Hepatocyte (in vitro differentiated cells): Measurements from ENCODE around the gene FCRL6. TPM values are rescaled to one million over a fixed set of nuclear protein-coding genes. Genes with fewer than 3 reads are reported as not detected.
A peak's percentile ranks its signal among the peaks of the same experiment; 100 is the strongest.

Experiments used
- DNase-seq: peaks from one replicate; pipeline ENCODE4 v3.0.0-alpha.2; 2016; ENCODE audit warnings: low spot score
- H2AFZ ChIP-seq: fragments of 200-600 bp; sonication (generic); 2 replicates; pipeline ENCODE4 v1.6.0; 2016; ENCODE audit warnings: antibody characterized with exemption, mild to moderate bottlenecking
- H3K27ac ChIP-seq: fragments of 200-600 bp; sonication (generic); 2 replicates; pipeline ENCODE4 v1.5.1; 2016; ENCODE audit warnings: mild to moderate bottlenecking
- H3K27me3 ChIP-seq: fragments of 200-600 bp; sonication (generic); 2 replicates; pipeline ENCODE4 v1.6.1; 2016
- H3K36me3 ChIP-seq: fragments of 200-600 bp; sonication (generic); replicated peaks from 2 replicates; pipeline ENCODE4 v1.5.1; 2016; ENCODE audit warnings: low read depth; ENCODE audit not compliant: insufficient read depth
- H3K4me1 ChIP-seq: fragments of 200-600 bp; sonication (generic); 2 replicates; pipeline ENCODE4 v1.5.1; 2016; ENCODE audit warnings: mild to moderate bottlenecking, moderate library complexity; ENCODE audit not compliant: insufficient read depth
- H3K4me2 ChIP-seq: fragments of 200-600 bp; sonication (generic); 2 replicates; pipeline ENCODE4 v1.6.0; 2016
- H3K4me3 ChIP-seq: fragments of 200-600 bp; sonication (generic); 2 replicates; pipeline ENCODE4 v1.5.1; 2016; ENCODE audit warnings: mild to moderate bottlenecking
- H3K79me2 ChIP-seq: fragments of 200-600 bp; sonication (generic); 2 replicates; pipeline ENCODE4 v1.6.0; 2017; ENCODE audit warnings: mild to moderate bottlenecking
- H3K9me2 ChIP-seq: fragments of 200-600 bp; sonication (generic); replicated peaks from 2 replicates; pipeline ENCODE4 v1.6.0; 2017; ENCODE audit warnings: mild to moderate bottlenecking; ENCODE audit not compliant: insufficient read depth
- H3K9me3 ChIP-seq: fragments of 200-600 bp; sonication (generic); 2 replicates; pipeline ENCODE4 v1.5.1; 2016; ENCODE audit warnings: low read depth, mild to moderate bottlenecking
- H4K20me1 ChIP-seq: fragments of 200-600 bp; sonication (generic); 2 replicates; pipeline ENCODE4 v1.6.0; 2016; ENCODE audit warnings: mild to moderate bottlenecking; ENCODE audit not compliant: insufficient read depth, poor library complexity, severe bottlenecking
- CTCF ChIP-seq: fragments of 200-600 bp; sonication (generic); IDR thresholded peaks from 2 replicates; pipeline ENCODE4 v1.5.1; 2016; ENCODE audit warnings: antibody characterized with exemption, mild to moderate bottlenecking; ENCODE audit not compliant: poor library complexity
- EZH2 ChIP-seq: fragments of 200-600 bp; sonication (generic); IDR thresholded peaks from 2 replicates; pipeline ENCODE4 v1.6.1; 2016; ENCODE audit warnings: antibody characterized with exemption, mild to moderate bottlenecking, borderline replicate concordance
- EZH2phosphoT487 ChIP-seq: fragments of 200-600 bp; sonication (generic); IDR thresholded peaks from one replicate; pipeline ENCODE4 v1.6.1; 2018; ENCODE audit warnings: antibody characterized with exemption, mild to moderate bottlenecking, low read depth, moderate library complexity; ENCODE audit not compliant: unreplicated experiment, severe bottlenecking
- WGBS: methylation state at CpG from one replicate; pipeline ENCODE4 v1.1.6; 2016; ENCODE audit warnings: low lambda C conversion rate; ENCODE audit errors: missing lambda C conversion rate; 5-methylcytosine and 5-hydroxymethylcytosine counted together
- polyA plus RNA-seq: library from polyadenylated mRNA; unstranded; fragments of >200 nt; fragmentation: Nextera tagmentation; extraction: Ambion mirVana; gene quantifications from 2 replicates; pipeline ENCODE4 v1.2.1, GENCODE V29; 2016
- total RNA-seq: library from RNA; depleted of rRNA; stranded (reverse); fragments of >200 nt; gene quantifications from 2 replicates; pipeline ENCODE4 v1.2.3, GENCODE V29; 2014

Gene FCRL6
- total and polyA plus RNA-seq, 2 experiments from 2014 or later: not detected

- Histone ChIP-seq H3K79me2 (no peaks in the 10 kb centered on the region), H3K4me2 (no peak overlapping the region), H3K4me3 (no peak overlapping the region), H3K9me2 (no peaks in the 10 kb centered on the region), H3K9me3 (no peaks in the 10 kb centered on the region), H4K20me1 (no peaks in the 10 kb centered on the region), H3K27ac (no peak overlapping the region), H2AFZ (no peak overlapping the region), H3K27me3 (no peaks in the 10 kb centered on the region), H3K4me1 (peaks cover 14% of the 10 kb centered on the region), H3K36me3 (no peaks in the 10 kb centered on the region)
- no peak for TF ChIP-seq EZH2phosphoT487
- no peak for DNase-seq
- 100% methylated on average over 1 of the region's 1 CpG for WGBS
Observed at GRCh38 chr1:159851407-159851806, 49.2 kb downstream of the FCRL6 start.

- peak overlapping the region; percentile 98 for H3K27ac ChIP-seq
- H3K27me3 ChIP-seq: no peaks in the 10 kb centered on the region
- peak overlapping the region; percentile 95 for H3K4me2 ChIP-seq
- WGBS: 31% methylated on average over 6 of the region's 6 CpGs
- no peak for TF ChIP-seq EZH2phosphoT487
- TF ChIP-seq EZH2: no peak
- no peak for TF ChIP-seq CTCF
- peaks cover 9% of the 10 kb centered on the region for H3K4me1 ChIP-seq
- no peaks in the 10 kb centered on the region for H3K36me3 ChIP-seq
- H3K4me3 ChIP-seq: peak overlapping the region; percentile 16
- peak overlapping the region; percentile 79 for H2AFZ ChIP-seq
- H3K9me2 ChIP-seq: no peaks in the 10 kb centered on the region
- H4K20me1 ChIP-seq: no peaks in the 10 kb centered on the region
- no peaks in the 10 kb centered on the region for H3K9me3 ChIP-seq
- no peaks in the 10 kb centered on the region for H3K79me2 ChIP-seq
- DNase-seq: no peak
Observed at GRCh38 chr1:159853417-159854115, 51.4 kb downstream of the FCRL6 start.

- H3K27ac ChIP-seq: peak overlapping the region; percentile 98
- H4K20me1 ChIP-seq: no peaks in the 10 kb centered on the region
- TF ChIP-seq EZH2phosphoT487: no peak
- TF ChIP-seq EZH2: no peak
- no peak for TF ChIP-seq CTCF
- no peaks in the 10 kb centered on the region for H3K9me3 ChIP-seq
- H2AFZ ChIP-seq: peak overlapping the region; percentile 79
- no peaks in the 10 kb centered on the region for H3K27me3 ChIP-seq
- peak overlapping the region; percentile 16 for H3K4me3 ChIP-seq
- 3% methylated on average over 25 of the region's 31 CpGs for WGBS
- peak; percentile 90 for DNase-seq
- peak overlapping the region; percentile 95 for H3K4me2 ChIP-seq
- no peaks in the 10 kb centered on the region for H3K36me3 ChIP-seq
- no peaks in the 10 kb centered on the region for H3K79me2 ChIP-seq
- H3K9me2 ChIP-seq: no peaks in the 10 kb centered on the region
- peaks cover 9% of the 10 kb centered on the region for H3K4me1 ChIP-seq
Observed at GRCh38 chr1:159854116-159854692, 52.0 kb downstream of the FCRL6 start.

- Histone ChIP-seq H3K27ac (peak overlapping the region; percentile 98), H3K36me3 (no peaks in the 10 kb centered on the region), H3K9me2 (no peaks in the 10 kb centered on the region), H3K9me3 (no peaks in the 10 kb centered on the region), H3K27me3 (no peaks in the 10 kb centered on the region), H2AFZ (peak overlapping the region; percentile 79), H3K4me2 (peak overlapping the region; percentile 95), H4K20me1 (no peaks in the 10 kb centered on the region), H3K79me2 (no peaks in the 10 kb centered on the region), H3K4me1 (peaks cover 14% of the 10 kb centered on the region), H3K4me3 (peak overlapping the region; percentile 15)
- 4% methylated on average over 17 of the region's 59 CpGs for WGBS
- peak; percentile 94 for DNase-seq
- TF ChIP-seq EZH2phosphoT487: no peak
- no peak for TF ChIP-seq CTCF
- TF ChIP-seq EZH2: no peak
Observed at GRCh38 chr1:159854693-159855192, 52.6 kb downstream of the FCRL6 start.
